ENCODE data around the gene CADPS2. TPM values are rescaled to one million over a fixed set of nuclear protein-coding genes. Genes with fewer than 3 reads are reported as not detected.

Gene CADPS2
- total RNA-seq, 1 experiment from 2014 or later = 12.2 TPM

GRCh38 chr7:122790591-122790990 is 95.7 kb downstream of the CADPS2 start:
- ChIA-PET CTCF (interaction anchor here (1.7 to 2.7 kb wide), 2 partner anchors 12 to 13 kb away, joined by 3 to 16 read pairs; no protein-coding TSS in a partner anchor), POLR2A (no interaction called here)
- TF ChIP-seq AR (CRISPR knock-in tag; IDR thresholded peaks at IDR 0.05) = no peak
- Mint-ChIP-seq H3K36me3 (0 out of 2 replicates have a peak, but pooled peaks cover 3% of the 10 kb centered on the region), H3K27ac (peak overlapping the region; percentile 88), H3K9me3 (peaks cover 10% of the 10 kb centered on the region), H3K4me3 (no peak overlapping the region), H3K4me1 (peaks cover 65% of the 10 kb centered on the region), H3K27me3 (ENCODE audit: low read depth) (no peaks in the 10 kb centered on the region)
- DNase-seq (ENCODE audit: low spot score) (no peak), ATAC-seq (no peak)

GRCh38 chr7:122790132-122790531 is 96.1 kb downstream of the CADPS2 start:
- Mint-ChIP-seq H3K4me1 (peaks cover 65% of the 10 kb centered on the region), H3K4me3 (no peak overlapping the region), H3K9me3 (peaks cover 10% of the 10 kb centered on the region), H3K27me3 (ENCODE audit: low read depth) (no peaks in the 10 kb centered on the region), H3K27ac (no peak overlapping the region), H3K36me3 (0 out of 2 replicates have a peak, but pooled peaks cover 3% of the 10 kb centered on the region)
- POLR2A ChIA-PET = no interaction called here
- DNase-seq (ENCODE audit: low spot score) = no peak
- no peak for ATAC-seq
- TF ChIP-seq ZNF263 (CRISPR knock-in tag; IDR thresholded peaks at IDR 0.05; ENCODE audit: low read depth) (no peak), OVOL2 (CRISPR knock-in tag; IDR thresholded peaks at IDR 0.05; ENCODE audit: borderline replicate concordance) (no peak), ZMAT4 (CRISPR knock-in tag; IDR thresholded peaks at IDR 0.05) (no peak), MAX (CRISPR knock-in tag; IDR thresholded peaks at IDR 0.05) (no peak), ZNF121 (CRISPR knock-in tag; IDR thresholded peaks at IDR 0.05) (no peak), SMAD3 (CRISPR knock-in tag; IDR thresholded peaks at IDR 0.05; ENCODE audit: borderline replicate concordance) (no peak), ATF6 (CRISPR knock-in tag; IDR thresholded peaks at IDR 0.05) (no peak), ZNF425 (CRISPR knock-in tag; conservative IDR thresholded peaks at IDR 0.05) (no peak), FOXJ3 (CRISPR knock-in tag; IDR thresholded peaks at IDR 0.05; ENCODE audit: borderline replicate concordance) (no peak), FOXP1 (CRISPR knock-in tag; IDR thresholded peaks at IDR 0.05; ENCODE audit: borderline replicate concordance) (no peak), STAT6 (CRISPR knock-in tag; conservative IDR thresholded peaks at IDR 0.05; ENCODE audit: low read depth) (no peak), NFE2L1 (CRISPR knock-in tag; IDR thresholded peaks at IDR 0.05) (no peak), E2F5 (CRISPR knock-in tag; IDR thresholded peaks at IDR 0.05) (no peak)
- CTCF ChIA-PET = interaction anchor here (2.7 kb wide), 1 partner anchor 13 kb away, joined by 16 read pairs; no protein-coding TSS in a partner anchor

Measured in WTC11 (cell line).